Hematopoietic multipotent progenitor cell treated with erythropoietin and hydrocortisone succinate and interleukin-3 and kit ligand, for 4 days (in vitro differentiated cells): ENCODE measurements around the gene PAK3.

Experiments used
- DNase-seq: peaks from one replicate; pipeline ENCODE4 v3.0.0-alpha.2; 2015

PAK3 gene

DNA sequence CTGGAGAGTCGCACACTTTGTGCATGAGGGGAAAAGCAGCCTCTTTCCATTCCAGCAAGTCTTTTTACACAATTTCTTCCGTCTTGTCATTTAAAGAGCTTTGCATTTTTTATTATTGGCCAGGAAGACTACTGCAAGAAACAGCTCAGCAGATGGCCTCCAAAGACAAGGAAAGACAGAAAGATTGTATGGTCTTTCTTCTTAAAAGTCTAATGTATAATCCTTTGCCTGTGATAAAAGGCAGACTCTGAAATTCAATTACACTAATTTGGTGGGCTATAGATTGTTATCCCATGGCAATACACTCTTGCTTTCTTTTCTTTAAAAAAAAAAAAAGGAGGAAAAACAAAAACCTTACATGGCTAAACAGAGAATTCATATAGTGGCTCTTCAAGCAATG is 168.4 kb downstream of the PAK3 start:
- no peak for DNase-seq

DNA sequence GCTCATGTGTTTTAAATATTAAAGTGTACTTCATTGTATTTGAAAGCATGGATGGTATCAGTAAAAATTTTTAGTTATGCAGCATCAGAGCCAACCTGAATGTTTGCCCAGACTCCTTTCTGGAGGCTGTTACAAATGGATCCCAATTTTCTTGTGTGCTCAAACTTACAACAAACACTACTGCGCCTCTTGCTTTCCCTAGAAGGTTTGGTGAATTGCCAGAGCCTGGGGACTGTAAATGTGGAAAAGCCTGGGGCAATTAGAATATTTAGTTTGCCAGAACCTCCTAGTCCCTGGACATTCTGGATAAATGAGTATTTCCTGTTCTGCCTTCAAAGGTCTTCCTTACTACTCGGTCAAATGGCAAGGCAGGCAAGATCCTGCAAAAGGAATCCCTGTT is 169.5 kb downstream of the PAK3 start:
- DNase-seq = no peak

DNA sequence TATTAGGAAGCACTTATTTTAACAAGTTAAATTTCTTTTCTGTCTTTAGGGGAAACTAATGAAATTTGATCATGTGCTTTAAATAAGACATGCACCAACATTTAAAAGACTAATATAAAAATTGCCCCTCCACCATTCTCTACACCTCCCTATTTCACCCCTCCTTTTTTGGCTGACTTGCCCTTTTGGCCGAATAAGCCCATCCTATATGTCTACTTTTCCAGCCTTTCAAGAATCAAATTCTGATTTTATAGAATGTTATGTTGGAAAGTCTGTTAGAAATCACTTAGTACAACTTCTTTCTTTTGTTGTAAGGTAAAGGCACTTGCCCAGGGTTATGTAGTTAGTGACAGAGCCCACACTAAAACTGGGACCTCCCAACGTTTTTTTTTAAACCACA is 172.5 kb downstream of the PAK3 start:
- no peak for DNase-seq

- no peak for DNase-seq
These were observed 174.3 kb downstream of the PAK3 start, which contains the start of gene CAPN6 for GRCh38 chrX:111270339-111270738. Gene CAPN6, minus strand, starts transcription at chrX:111270483. Its CDS starts 6,547 bp downstream, at chrX:111263936.
